Neutrophil (primary cell): ENCODE results near the gene AIF1L.

Source experiments
- H3K27ac ChIP-seq: fragments of 200-600 bp; sonication (generic); 2 replicates; pipeline ENCODE4 v1.5.1; 2016; ENCODE audit warnings: mild to moderate bottlenecking, moderate library complexity
- H3K27me3 ChIP-seq: fragments of 200-600 bp; sonication (generic); 2 replicates; pipeline ENCODE4 v1.6.0; 2016; ENCODE audit warnings: mild to moderate bottlenecking
- H3K36me3 ChIP-seq: fragments of 200-600 bp; sonication (generic); 2 replicates; pipeline ENCODE4 v1.5.1; 2017
- H3K4me1 ChIP-seq, 2 experiments: fragments of 200-600 bp in 1 of 2; sonication (generic) in 1 of 2; 1 replicate in 1 of 2; 2 replicates in 1 of 2; pipeline versions ENCODE4 v1.5.1 to v1.6.1; 2013 to 2016; ENCODE audit warnings: low read depth in 1 of 2, low read length in 1 of 2, mild to moderate bottlenecking in 1 of 2, moderate library complexity in 1 of 2; ENCODE audit not compliant: control insufficient read depth in 1 of 2, insufficient read depth in 1 of 2
- H3K4me3 ChIP-seq, 2 experiments: fragments of 200-600 bp in 1 of 2; sonication (generic) in 1 of 2; 1 replicate in 1 of 2; 2 replicates in 1 of 2; pipeline ENCODE4 v1.5.1; 2013 to 2016; ENCODE audit warnings: low read depth in 1 of 2, low read length in 1 of 2, mild to moderate bottlenecking in 1 of 2, moderate library complexity in 1 of 2
- H3K9me3 ChIP-seq: fragments of 200-600 bp; sonication (generic); 2 replicates; pipeline ENCODE4 v1.5.1; 2016
- CTCF ChIP-seq: fragments of 200-600 bp; sonication (generic); IDR thresholded peaks from 2 replicates; pipeline ENCODE4 v1.5.1; 2016; ENCODE audit warnings: antibody characterized with exemption

AIF1L gene

GRCh38 chr9:131104016-131104740, 7.8 kb downstream of the AIF1L start:
- no peaks in the 10 kb centered on the region for H3K27me3 ChIP-seq
- no peak for TF ChIP-seq CTCF
- H3K36me3 ChIP-seq = no peaks in the 10 kb centered on the region
- H3K4me1 ChIP-seq = no peaks in the 10 kb centered on the region
- no peak overlapping the region for H3K4me3 ChIP-seq
- no peaks in the 10 kb centered on the region for H3K9me3 ChIP-seq
- no peak overlapping the region for H3K27ac ChIP-seq

DNA sequence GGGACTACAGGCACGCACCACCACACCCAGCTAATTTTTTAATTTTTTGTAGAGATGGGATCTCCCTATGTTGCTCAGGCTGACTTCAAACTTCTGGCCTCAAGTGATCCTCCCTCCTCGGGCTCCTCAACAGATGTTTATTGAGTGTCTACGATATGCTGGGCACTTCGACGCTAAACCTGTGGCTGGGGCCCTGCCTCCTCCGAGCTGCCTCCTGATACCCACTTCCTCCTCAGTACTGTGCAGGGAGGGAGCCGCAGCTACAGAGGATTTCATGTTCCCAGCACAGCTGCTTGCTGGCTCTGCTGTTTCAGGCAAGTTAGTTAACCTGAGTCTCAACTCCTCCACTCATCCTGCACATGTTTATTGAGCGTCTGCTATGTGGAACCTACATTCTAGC, 9.6 kb downstream of the AIF1L start:
- Histone ChIP-seq H3K27me3 (no peaks in the 10 kb centered on the region), H3K9me3 (no peaks in the 10 kb centered on the region), H3K4me3 (no peak overlapping the region), H3K4me1 (no peaks in the 10 kb centered on the region), H3K27ac (no peak overlapping the region), H3K36me3 (no peaks in the 10 kb centered on the region)
- no peak for TF ChIP-seq CTCF

- H3K4me3 ChIP-seq = no peak overlapping the region
- no peak for TF ChIP-seq CTCF
- H3K4me1 ChIP-seq = no peaks in the 10 kb centered on the region
- H3K36me3 ChIP-seq = no peaks in the 10 kb centered on the region
- no peaks in the 10 kb centered on the region for H3K27me3 ChIP-seq
- H3K27ac ChIP-seq = no peak overlapping the region
- no peaks in the 10 kb centered on the region for H3K9me3 ChIP-seq
Observed at GRCh38 chr9:131107760-131108159, 11.4 kb downstream of the AIF1L start.

- H3K36me3 ChIP-seq = no peaks in the 10 kb centered on the region
- H3K27ac ChIP-seq = no peak overlapping the region
- H3K27me3 ChIP-seq = no peaks in the 10 kb centered on the region
- H3K9me3 ChIP-seq = no peaks in the 10 kb centered on the region
- H3K4me1 ChIP-seq = no peaks in the 10 kb centered on the region
- TF ChIP-seq CTCF = no peak
- no peak overlapping the region for H3K4me3 ChIP-seq
Observed at GRCh38 chr9:131111186-131111853, 15.0 kb downstream of the AIF1L start.

DNA sequence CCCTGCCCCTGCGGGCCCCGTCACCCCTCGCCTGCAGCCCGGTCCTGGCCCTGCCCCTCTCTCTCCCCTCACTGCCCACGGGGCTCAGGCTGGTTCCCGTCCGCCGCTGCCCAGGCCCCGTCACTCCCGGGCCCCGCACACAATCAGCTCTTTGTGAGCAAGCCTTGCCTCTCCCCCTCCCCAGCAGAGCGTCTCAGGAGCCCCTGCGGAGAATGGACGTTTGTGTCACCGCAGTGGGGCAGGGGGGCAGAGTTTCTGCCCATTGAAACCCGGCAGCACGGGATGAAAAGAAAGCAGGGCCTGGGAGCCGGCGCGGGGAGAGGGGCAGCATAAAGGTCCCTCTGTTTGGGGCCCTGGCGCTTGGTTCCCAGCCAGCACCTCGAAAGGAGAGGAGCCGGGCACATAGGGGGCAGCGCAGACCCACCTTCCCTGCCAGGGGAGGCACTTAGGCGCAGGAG, 15.6 kb downstream of the AIF1L start:
- Histone ChIP-seq H3K4me1 (peaks cover 0 to 3% of the 10 kb centered on the region in 2 experiments), H3K36me3 (no peaks in the 10 kb centered on the region), H3K27me3 (no peaks in the 10 kb centered on the region), H3K4me3 (no peak overlapping the region), H3K27ac (no peak overlapping the region), H3K9me3 (no peaks in the 10 kb centered on the region)
- no peak for TF ChIP-seq CTCF
